Hematopoietic multipotent progenitor cell treated with erythropoietin and hydrocortisone succinate and interleukin-3 and kit ligand, for 8 days (in vitro differentiated cells): Measurements from ENCODE around the gene CAMTA1.
"Not testable (repeated sequence)": the region's sequence is repeated elsewhere in the genome, so short reads cannot be mapped to it uniquely, and the experiment has no call there.

ENCODE experiments used
- DNase-seq: peaks from one replicate; pipeline ENCODE4 v3.0.0-alpha.2; 2015

CAMTA1 gene

GRCh38 chr1:7300893-7301663 is 515.8 kb downstream of the CAMTA1 start:
- DNase-seq = no peak

- DNase-seq = no peak
Measured at GRCh38 chr1:7301664-7301981, 516.4 kb downstream of the CAMTA1 start.

GRCh38 chr1:7302126-7302525 is 516.9 kb downstream of the CAMTA1 start:
- DNase-seq = no peak

GRCh38 chr1:7302873-7303272 is 517.6 kb downstream of the CAMTA1 start:
- DNase-seq = no peak

GRCh38 chr1:7303554-7304317 is 518.5 kb downstream of the CAMTA1 start:
- DNase-seq = no peak

GRCh38 chr1:7313081-7313546 is 527.9 kb downstream of the CAMTA1 start:
- DNase-seq = no peak

GRCh38 chr1:7313826-7314225 is 528.6 kb downstream of the CAMTA1 start:
- DNase-seq = no peak

- no peak for DNase-seq
Measured at GRCh38 chr1:7315316-7315715, 530.1 kb downstream of the CAMTA1 start.

- no peak for DNase-seq
Measured at GRCh38 chr1:7315946-7316345, 530.7 kb downstream of the CAMTA1 start.

GRCh38 chr1:7317888-7318287 is 532.6 kb downstream of the CAMTA1 start:
- DNase-seq = no peak

GRCh38 chr1:7319196-7319595 is 533.9 kb downstream of the CAMTA1 start:
- no peak for DNase-seq

GRCh38 chr1:7320661-7321060 is 535.4 kb downstream of the CAMTA1 start:
- DNase-seq = no peak

GRCh38 chr1:7322283-7322785 is 537.1 kb downstream of the CAMTA1 start:
- no peak for DNase-seq

- DNase-seq = no peak
Measured at GRCh38 chr1:7322912-7323311, 537.7 kb downstream of the CAMTA1 start.

GRCh38 chr1:7325254-7325653 is 540.0 kb downstream of the CAMTA1 start:
- no peak for DNase-seq

- DNase-seq = no peak
Measured at GRCh38 chr1:7326366-7326765, 541.1 kb downstream of the CAMTA1 start.

- no peak for DNase-seq
Measured at GRCh38 chr1:7327849-7328248, 542.6 kb downstream of the CAMTA1 start.

- no peak for DNase-seq
Measured at GRCh38 chr1:7329868-7330615, 544.8 kb downstream of the CAMTA1 start.

- DNase-seq = not testable (repeated sequence)
Measured at GRCh38 chr1:7330726-7331125, 545.5 kb downstream of the CAMTA1 start.

GRCh38 chr1:7331926-7332535 is 546.8 kb downstream of the CAMTA1 start:
- no peak for DNase-seq

GRCh38 chr1:7333094-7333493 is 547.8 kb downstream of the CAMTA1 start:
- DNase-seq = no peak

- DNase-seq = no peak
Measured at GRCh38 chr1:7333620-7334019, 548.4 kb downstream of the CAMTA1 start.

GRCh38 chr1:7334475-7335035 is 549.3 kb downstream of the CAMTA1 start:
- DNase-seq = no peak
